ENCODE measurements around the gene TRIM71.

GRCh38 chr3:32856901-32857507, 39.2 kb downstream of the TRIM71 start:
- no peak for TF ChIP-seq CTCF (IDR thresholded peaks at IDR 0.05)
- no peak for TF ChIP-seq EZH2phosphoT487 (IDR thresholded peaks at IDR 0.05)
- no peak for TF ChIP-seq EZH2 (IDR thresholded peaks at IDR 0.05)
